ENCODE measurements around the gene GYS2. TPM values are rescaled to one million over a fixed set of nuclear protein-coding genes. Genes with fewer than 3 reads are reported as not detected.

GYS2 gene
- total RNA-seq, 1 experiment from 2014 or later = not detected

- DNase-seq = no peak
- no peaks in the 10 kb centered on the region for H3K9me3 ChIP-seq (ENCODE audit: low read length)
- no peak overlapping the region for H3K4me3 ChIP-seq (ENCODE audit: low read length)
- no peaks in the 10 kb centered on the region for H3K9me2 ChIP-seq (replicated peaks; ENCODE audit: insufficient read depth, low read length)
- no peak overlapping the region for H3K27ac ChIP-seq (ENCODE audit: low read length)
- no peaks in the 10 kb centered on the region for H4K20me1 ChIP-seq (ENCODE audit: insufficient read depth, low read depth, low read length)
- H3K4me2 ChIP-seq (ENCODE audit: low read depth, low read length, poor library complexity, severe bottlenecking) = no peak overlapping the region
- H3K9ac ChIP-seq (ENCODE audit: low read length) = no peak overlapping the region
- 0 out of 2 replicates have a peak, but pooled peaks cover 5% of the 10 kb centered on the region for H3K4me1 ChIP-seq (ENCODE audit: low read length)
- no peak overlapping the region for H2AFZ ChIP-seq (ENCODE audit: low read length)
- no peaks in the 10 kb centered on the region for H3K27me3 ChIP-seq (ENCODE audit: low read length)
- H3K79me2 ChIP-seq (ENCODE audit: low read length) = no peaks in the 10 kb centered on the region
- no peaks in the 10 kb centered on the region for H3K36me3 ChIP-seq (ENCODE audit: insufficient read depth, low read length)
Observed at GRCh38 chr12:21615431-21615830, 10.8 kb upstream of the GYS2 start.

GRCh38 chr12:21614506-21614905 is 9.9 kb upstream of the GYS2 start:
- no peak overlapping the region for H3K4me2 ChIP-seq (ENCODE audit: low read depth, low read length, poor library complexity, severe bottlenecking)
- H4K20me1 ChIP-seq (ENCODE audit: insufficient read depth, low read depth, low read length) = no peaks in the 10 kb centered on the region
- H3K9ac ChIP-seq (ENCODE audit: low read length) = no peak overlapping the region
- no peaks in the 10 kb centered on the region for H3K79me2 ChIP-seq (ENCODE audit: low read length)
- no peaks in the 10 kb centered on the region for H3K27me3 ChIP-seq (ENCODE audit: low read length)
- DNase-seq = no peak
- H3K4me3 ChIP-seq (ENCODE audit: low read length) = no peak overlapping the region
- H3K36me3 ChIP-seq (ENCODE audit: insufficient read depth, low read length) = no peaks in the 10 kb centered on the region
- H2AFZ ChIP-seq (ENCODE audit: low read length) = no peak overlapping the region
- 0 out of 2 replicates have a peak, but pooled peaks cover 5% of the 10 kb centered on the region for H3K4me1 ChIP-seq (ENCODE audit: low read length)
- H3K27ac ChIP-seq (ENCODE audit: low read length) = no peak overlapping the region
- no peaks in the 10 kb centered on the region for H3K9me2 ChIP-seq (replicated peaks; ENCODE audit: insufficient read depth, low read length)
- H3K9me3 ChIP-seq (ENCODE audit: low read length) = no peaks in the 10 kb centered on the region

- Histone ChIP-seq H3K9ac (ENCODE audit: low read length) (no peak overlapping the region), H2AFZ (ENCODE audit: low read length) (no peak overlapping the region), H4K20me1 (ENCODE audit: insufficient read depth, low read depth, low read length) (no peaks in the 10 kb centered on the region), H3K4me3 (ENCODE audit: low read length) (no peak overlapping the region), H3K27ac (ENCODE audit: low read length) (no peak overlapping the region), H3K27me3 (ENCODE audit: low read length) (no peaks in the 10 kb centered on the region), H3K9me2 (replicated peaks; ENCODE audit: insufficient read depth, low read length) (no peaks in the 10 kb centered on the region), H3K4me1 (ENCODE audit: low read length) (peaks cover 5% of the 10 kb centered on the region; the same call in 1 of the 2 replicates), H3K4me2 (ENCODE audit: low read depth, low read length, poor library complexity, severe bottlenecking) (no peak overlapping the region), H3K9me3 (ENCODE audit: low read length) (no peaks in the 10 kb centered on the region), H3K79me2 (ENCODE audit: low read length) (no peaks in the 10 kb centered on the region), H3K36me3 (ENCODE audit: insufficient read depth, low read length) (no peaks in the 10 kb centered on the region)
- no peak for DNase-seq
Observed at GRCh38 chr12:21613931-21614330, 9.3 kb upstream of the GYS2 start.

GRCh38 chr12:21608196-21608595 is 3.5 kb upstream of the GYS2 start:
- Histone ChIP-seq H3K4me3 (ENCODE audit: low read length) (no peak overlapping the region), H2AFZ (ENCODE audit: low read length) (no peak overlapping the region)

GRCh38 chr12:21607701-21608100 is 3.1 kb upstream of the GYS2 start:
- H3K4me3 ChIP-seq (ENCODE audit: low read length) = no peak overlapping the region
- no peaks in the 10 kb centered on the region for H4K20me1 ChIP-seq (ENCODE audit: insufficient read depth, low read depth, low read length)
- no peak overlapping the region for H3K27ac ChIP-seq (ENCODE audit: low read length)
- DNase-seq = peak; percentile 52
- H3K9me3 ChIP-seq (ENCODE audit: low read length) = no peaks in the 10 kb centered on the region
- H3K9me2 ChIP-seq (replicated peaks; ENCODE audit: insufficient read depth, low read length) = no peaks in the 10 kb centered on the region
- H3K36me3 ChIP-seq (ENCODE audit: insufficient read depth, low read length) = no peaks in the 10 kb centered on the region
- no peak overlapping the region for H2AFZ ChIP-seq (ENCODE audit: low read length)
- H3K79me2 ChIP-seq (ENCODE audit: low read length) = no peaks in the 10 kb centered on the region
- peaks cover 14% of the 10 kb centered on the region for H3K4me1 ChIP-seq (ENCODE audit: low read length)
- H3K27me3 ChIP-seq (ENCODE audit: low read length) = no peaks in the 10 kb centered on the region
- no peak overlapping the region for H3K9ac ChIP-seq (ENCODE audit: low read length)
- H3K4me2 ChIP-seq (ENCODE audit: low read depth, low read length, poor library complexity, severe bottlenecking) = peak overlapping the region; percentile 38

More at GRCh38 chr12:21608196-21608595, 3.5 kb upstream of the GYS2 start:
- Histone ChIP-seq H3K4me1 (ENCODE audit: low read length) (peaks cover 17% of the 10 kb centered on the region), H3K27ac (ENCODE audit: low read length) (no peak overlapping the region), H3K4me2 (ENCODE audit: low read depth, low read length, poor library complexity, severe bottlenecking) (peak overlapping the region; percentile 38), H3K27me3 (ENCODE audit: low read length) (no peaks in the 10 kb centered on the region), H3K79me2 (ENCODE audit: low read length) (no peaks in the 10 kb centered on the region), H4K20me1 (ENCODE audit: insufficient read depth, low read depth, low read length) (no peaks in the 10 kb centered on the region), H3K9me3 (ENCODE audit: low read length) (no peaks in the 10 kb centered on the region), H3K9ac (ENCODE audit: low read length) (no peak overlapping the region), H3K36me3 (ENCODE audit: insufficient read depth, low read length) (no peaks in the 10 kb centered on the region), H3K9me2 (replicated peaks; ENCODE audit: insufficient read depth, low read length) (no peaks in the 10 kb centered on the region)
- DNase-seq = no peak

- Histone ChIP-seq H4K20me1 (ENCODE audit: insufficient read depth, low read depth, low read length) (no peaks in the 10 kb centered on the region), H3K4me1 (ENCODE audit: low read length) (peaks cover 12% of the 10 kb centered on the region), H3K27ac (ENCODE audit: low read length) (no peak overlapping the region), H3K4me3 (ENCODE audit: low read length) (no peak overlapping the region), H3K4me2 (ENCODE audit: low read depth, low read length, poor library complexity, severe bottlenecking) (no peak overlapping the region), H3K79me2 (ENCODE audit: low read length) (no peaks in the 10 kb centered on the region), H2AFZ (ENCODE audit: low read length) (no peak overlapping the region), H3K9me3 (ENCODE audit: low read length) (no peaks in the 10 kb centered on the region), H3K9me2 (replicated peaks; ENCODE audit: insufficient read depth, low read length) (no peaks in the 10 kb centered on the region), H3K27me3 (ENCODE audit: low read length) (no peaks in the 10 kb centered on the region), H3K36me3 (ENCODE audit: insufficient read depth, low read length) (no peaks in the 10 kb centered on the region), H3K9ac (ENCODE audit: low read length) (no peak overlapping the region)
- DNase-seq = no peak
Observed at GRCh38 chr12:21606175-21606574, 1.5 kb upstream of the GYS2 start.

GRCh38 chr12:21602774-21603173 is 1.9 kb downstream of the GYS2 start:
- Histone ChIP-seq H3K36me3 (ENCODE audit: insufficient read depth, low read length) (no peaks in the 10 kb centered on the region), H3K27me3 (ENCODE audit: low read length) (no peaks in the 10 kb centered on the region), H3K27ac (ENCODE audit: low read length) (no peak overlapping the region), H3K4me2 (ENCODE audit: low read depth, low read length, poor library complexity, severe bottlenecking) (no peak overlapping the region), H3K4me1 (ENCODE audit: low read length) (peaks cover 17% of the 10 kb centered on the region), H3K4me3 (ENCODE audit: low read length) (no peak overlapping the region), H3K9ac (ENCODE audit: low read length) (no peak overlapping the region), H3K9me3 (ENCODE audit: low read length) (no peaks in the 10 kb centered on the region), H2AFZ (ENCODE audit: low read length) (no peak overlapping the region), H3K79me2 (ENCODE audit: low read length) (no peaks in the 10 kb centered on the region), H4K20me1 (ENCODE audit: insufficient read depth, low read depth, low read length) (no peaks in the 10 kb centered on the region), H3K9me2 (replicated peaks; ENCODE audit: insufficient read depth, low read length) (no peaks in the 10 kb centered on the region)
- no peak for DNase-seq

- no peaks in the 10 kb centered on the region for H3K27me3 ChIP-seq (ENCODE audit: low read length)
- H3K36me3 ChIP-seq (ENCODE audit: insufficient read depth, low read length) = no peaks in the 10 kb centered on the region
- no peak overlapping the region for H3K4me3 ChIP-seq (ENCODE audit: low read length)
- no peaks in the 10 kb centered on the region for H4K20me1 ChIP-seq (ENCODE audit: insufficient read depth, low read depth, low read length)
- H3K9me3 ChIP-seq (ENCODE audit: low read length) = no peaks in the 10 kb centered on the region
- H3K4me1 ChIP-seq (ENCODE audit: low read length) = peaks cover 17% of the 10 kb centered on the region
- H3K4me2 ChIP-seq (ENCODE audit: low read depth, low read length, poor library complexity, severe bottlenecking) = no peak overlapping the region
- no peak for DNase-seq
- no peak overlapping the region for H3K9ac ChIP-seq (ENCODE audit: low read length)
- H3K79me2 ChIP-seq (ENCODE audit: low read length) = no peaks in the 10 kb centered on the region
- no peaks in the 10 kb centered on the region for H3K9me2 ChIP-seq (replicated peaks; ENCODE audit: insufficient read depth, low read length)
- no peak overlapping the region for H3K27ac ChIP-seq (ENCODE audit: low read length)
- H2AFZ ChIP-seq (ENCODE audit: low read length) = no peak overlapping the region
Observed at GRCh38 chr12:21600196-21600595, 4.5 kb downstream of the GYS2 start.

All from Karpas-422 (cell line).